Suprapubic skin (tissue), 4 donors: ENCODE measurements around the gene UACA. TPM values are rescaled to one million over a fixed set of nuclear protein-coding genes. Genes with fewer than 3 reads are reported as not detected.
A peak's percentile ranks its signal among the peaks of the same experiment; 100 is the strongest.

Experiments
- DNase-seq, 2 donors: peaks; one replicate each; pipeline ENCODE4 v3.0.0-alpha.2; 2019; ENCODE audit warnings: low spot score in 2 of 2
- H3K27ac ChIP-seq: fragments of 200-600 bp; sonication (generic); one replicate; pipeline ENCODE4 v1.5.1; 2019
- H3K27me3 ChIP-seq: fragments of 200-600 bp; sonication (generic); one replicate; pipeline ENCODE4 v1.5.1; 2019
- H3K36me3 ChIP-seq: fragments of 200-600 bp; sonication (generic); one replicate; pipeline ENCODE4 v1.5.1; 2019
- H3K4me1 ChIP-seq: fragments of 200-600 bp; sonication (generic); one replicate; pipeline ENCODE4 v1.5.1; 2019
- H3K4me3 ChIP-seq: fragments of 200-600 bp; sonication (generic); one replicate; pipeline ENCODE4 v1.5.1; 2019; ENCODE audit warnings: mild to moderate bottlenecking
- H3K9me3 ChIP-seq: fragments of 200-600 bp; sonication (generic); one replicate; pipeline ENCODE4 v1.5.1; 2019
- EP300 ChIP-seq: sonication (generic); formaldehyde crosslinking; IDR thresholded peaks from one replicate; pipeline ENCODE4 v1.6.1; 2017; ENCODE audit warnings: antibody characterized with exemption
- POLR2A ChIP-seq, 2 donors: fragments of 450-650 bp; IDR thresholded peaks; one replicate each; pipeline ENCODE4 v1.6.1; 2017; ENCODE audit warnings: antibody characterized with exemption in 2 of 2, mild to moderate bottlenecking in 2 of 2, moderate library complexity in 2 of 2
- POLR2AphosphoS5 ChIP-seq, 3 donors: sonication (generic); formaldehyde crosslinking; IDR thresholded peaks; one replicate each; pipeline ENCODE4 v1.6.1; 2017; ENCODE audit warnings: antibody characterized with exemption in 3 of 3
- WGBS: methylation state at CpG from one replicate; pipeline ENCODE4 v1.1.5; 2018; 5-methylcytosine and 5-hydroxymethylcytosine counted together
- total RNA-seq, 4 donors: library from RNA; depleted of rRNA; stranded (reverse); fragments of >200 nt; gene quantifications; one replicate each; pipeline ENCODE4 v1.1.0, GENCODE V29; 2016
- TF ChIP-seq, protein P1 (sequence below), 2 donors: fragments of 200-600 bp in 1 of 2; fragments of 450-650 bp in 1 of 2; sonication (generic) in 1 of 2; IDR thresholded peaks; one replicate each; pipeline ENCODE4 v1.5.1; 2016 to 2019; ENCODE audit warnings: antibody characterized with exemption in 2 of 2, mild to moderate bottlenecking in 1 of 2, moderate library complexity in 1 of 2

UACA gene
- total RNA-seq, 4 donors from 2014 or later = 23.4 to 97.8 (median 27.2) TPM

GRCh38 chr15:70722266-70723121, 40.9 kb downstream of the UACA start:
- 84% methylated on average over 3 of the region's 3 CpGs for WGBS
- Histone ChIP-seq H3K9me3 (no peaks in the 10 kb centered on the region), H3K36me3 (peaks cover 4% of the 10 kb centered on the region), H3K4me1 (peaks cover 13% of the 10 kb centered on the region), H3K4me3 (no peak overlapping the region), H3K27ac (no peak overlapping the region), H3K27me3 (no peaks in the 10 kb centered on the region)
- DNase-seq = no peak
- TF ChIP-seq EP300 = no peak
- TF ChIP-seq, protein P1, sequence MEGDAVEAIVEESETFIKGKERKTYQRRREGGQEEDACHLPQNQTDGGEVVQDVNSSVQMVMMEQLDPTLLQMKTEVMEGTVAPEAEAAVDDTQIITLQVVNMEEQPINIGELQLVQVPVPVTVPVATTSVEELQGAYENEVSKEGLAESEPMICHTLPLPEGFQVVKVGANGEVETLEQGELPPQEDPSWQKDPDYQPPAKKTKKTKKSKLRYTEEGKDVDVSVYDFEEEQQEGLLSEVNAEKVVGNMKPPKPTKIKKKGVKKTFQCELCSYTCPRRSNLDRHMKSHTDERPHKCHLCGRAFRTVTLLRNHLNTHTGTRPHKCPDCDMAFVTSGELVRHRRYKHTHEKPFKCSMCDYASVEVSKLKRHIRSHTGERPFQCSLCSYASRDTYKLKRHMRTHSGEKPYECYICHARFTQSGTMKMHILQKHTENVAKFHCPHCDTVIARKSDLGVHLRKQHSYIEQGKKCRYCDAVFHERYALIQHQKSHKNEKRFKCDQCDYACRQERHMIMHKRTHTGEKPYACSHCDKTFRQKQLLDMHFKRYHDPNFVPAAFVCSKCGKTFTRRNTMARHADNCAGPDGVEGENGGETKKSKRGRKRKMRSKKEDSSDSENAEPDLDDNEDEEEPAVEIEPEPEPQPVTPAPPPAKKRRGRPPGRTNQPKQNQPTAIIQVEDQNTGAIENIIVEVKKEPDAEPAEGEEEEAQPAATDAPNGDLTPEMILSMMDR (IDR thresholded peaks at IDR 0.05) = peak; percentile 41 to 69
- no peak for TF ChIP-seq POLR2A (IDR thresholded peaks at IDR 0.05)

- no peaks in the 10 kb centered on the region for H3K27me3 ChIP-seq
- TF ChIP-seq POLR2AphosphoS5 (IDR thresholded peaks at IDR 0.05) (no peak), EP300 (no peak), POLR2A (IDR thresholded peaks at IDR 0.05) (no peak)
- TF ChIP-seq, protein P1 (IDR thresholded peaks at IDR 0.05) = no peak
- H3K9me3 ChIP-seq = no peaks in the 10 kb centered on the region
These were observed 42.9 kb downstream of the UACA start for GRCh38 chr15:70720228-70721016.

GRCh38 chr15:70717237-70717793, 46.0 kb downstream of the UACA start:
- no peak for DNase-seq
- Histone ChIP-seq H3K36me3 (peaks cover 4% of the 10 kb centered on the region), H3K27me3 (no peaks in the 10 kb centered on the region), H3K4me3 (no peak overlapping the region), H3K9me3 (no peaks in the 10 kb centered on the region), H3K27ac (peak overlapping the region; percentile 38), H3K4me1 (peaks cover 62% of the 10 kb centered on the region)
- no peak for TF ChIP-seq POLR2A (IDR thresholded peaks at IDR 0.05)
- no peak for TF ChIP-seq POLR2AphosphoS5 (IDR thresholded peaks at IDR 0.05)
- no peak for TF ChIP-seq EP300
- TF ChIP-seq, protein P1 (IDR thresholded peaks at IDR 0.05) = no peak

More at GRCh38 chr15:70720228-70721016, 42.9 kb downstream of the UACA start:
- DNase-seq = no peak
- WGBS = 94% methylated on average over 3 of the region's 3 CpGs
- no peak overlapping the region for H3K4me3 ChIP-seq
- no peak overlapping the region for H3K27ac ChIP-seq
- peaks cover 32% of the 10 kb centered on the region for H3K4me1 ChIP-seq
- peaks cover 4% of the 10 kb centered on the region for H3K36me3 ChIP-seq

GRCh38 chr15:70715840-70716485, 47.4 kb downstream of the UACA start:
- TF ChIP-seq, protein P1 (IDR thresholded peaks at IDR 0.05) = no peak
- TF ChIP-seq POLR2AphosphoS5 (IDR thresholded peaks at IDR 0.05) = no peak
- no peak for TF ChIP-seq POLR2A (IDR thresholded peaks at IDR 0.05)
- H3K27me3 ChIP-seq = no peaks in the 10 kb centered on the region
- WGBS = 79% methylated on average over 6 of the region's 6 CpGs
- H3K9me3 ChIP-seq = no peaks in the 10 kb centered on the region
- no peak overlapping the region for H3K4me3 ChIP-seq
- H3K4me1 ChIP-seq = peaks cover 64% of the 10 kb centered on the region
- H3K36me3 ChIP-seq = peaks cover 3% of the 10 kb centered on the region
- no peak for DNase-seq
- H3K27ac ChIP-seq = peak overlapping the region; percentile 56
